Stimulated activated naive CD8-positive, alpha-beta T cell treated with anti-CD3 and anti-CD28 coated beads, Interleukin-15, amount 100 ng/mL, for 72 hours (primary cell): ENCODE results near the gene AUTS2.

Source experiments
- ATAC-seq: fragments of 150-1000 bp; cut with Tn5 transposase; 2 replicates; pipeline ENCODE4 v1.10.0; 2021; ENCODE audit warnings: mild to moderate bottlenecking, moderate library complexity
- DNase-seq, 2 donors: peaks; one replicate each; pipeline ENCODE4 v3.0.0; 2021 to 2022
- H3K27ac Mint-ChIP-seq, 2 donors: one replicate each; pipeline ENCODE4 v1.8.0; 2022; ENCODE audit warnings: mild to moderate bottlenecking in 2 of 2, mixed read lengths in 2 of 2, moderate library complexity in 2 of 2
- H3K27me3 Mint-ChIP-seq: one replicate; pipeline ENCODE4 v1.8.0; 2022; ENCODE audit warnings: mixed read lengths
- H3K4me1 Mint-ChIP-seq: one replicate; pipeline ENCODE4 v1.8.0; 2022; ENCODE audit warnings: mild to moderate bottlenecking, mixed read lengths
- H3K4me3 Mint-ChIP-seq, 2 donors: one replicate each; pipeline ENCODE4 v1.8.0; 2022; ENCODE audit warnings: mild to moderate bottlenecking in 2 of 2, mixed read lengths in 2 of 2, moderate library complexity in 1 of 2
- H3K9me3 Mint-ChIP-seq, 2 donors: one replicate each; pipeline ENCODE4 v1.8.0; 2022; ENCODE audit warnings: mixed read lengths in 2 of 2

Gene AUTS2

DNA sequence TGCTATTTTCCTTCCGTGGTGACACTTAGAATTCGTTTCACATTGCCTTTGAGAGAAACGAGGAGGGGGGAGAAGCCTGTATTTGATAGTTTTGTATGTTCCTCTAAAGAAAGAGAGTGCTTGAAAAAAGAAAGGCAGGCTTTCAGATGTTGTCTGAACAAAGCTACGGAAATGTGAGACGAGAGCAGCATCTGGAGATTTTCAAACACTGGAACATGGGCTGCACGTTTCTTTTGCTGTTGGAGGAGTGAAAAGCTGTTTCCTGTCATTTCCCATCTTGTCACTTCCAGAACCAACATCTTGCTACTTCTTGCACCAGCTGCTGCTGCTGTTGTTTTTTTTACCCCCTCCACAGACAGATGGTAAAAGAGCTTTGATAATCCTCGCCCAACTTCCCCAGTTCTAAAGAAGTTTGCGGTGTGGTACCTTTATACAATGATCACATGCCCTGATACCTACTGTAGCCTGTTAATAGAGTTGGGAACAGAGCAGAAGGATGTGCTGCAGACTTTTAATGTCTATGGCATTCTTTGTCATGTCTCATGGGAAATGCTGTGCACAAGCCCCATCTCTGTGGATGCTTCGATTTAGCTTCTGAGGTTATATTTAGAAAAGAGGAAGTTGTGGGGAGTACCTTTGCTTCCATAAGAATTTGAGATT lies 408.1 kb downstream of the AUTS2 start:
- DNase-seq (no peak), ATAC-seq (no peak)
- Mint-ChIP-seq H3K4me1 (peaks cover 16% of the 10 kb centered on the region), H3K27ac (no peak overlapping the region), H3K9me3 (no peaks in the 10 kb centered on the region), H3K27me3 (peaks cover 7% of the 10 kb centered on the region), H3K4me3 (peak overlapping the region in 1 of 2 donors; percentile 14)

DNA sequence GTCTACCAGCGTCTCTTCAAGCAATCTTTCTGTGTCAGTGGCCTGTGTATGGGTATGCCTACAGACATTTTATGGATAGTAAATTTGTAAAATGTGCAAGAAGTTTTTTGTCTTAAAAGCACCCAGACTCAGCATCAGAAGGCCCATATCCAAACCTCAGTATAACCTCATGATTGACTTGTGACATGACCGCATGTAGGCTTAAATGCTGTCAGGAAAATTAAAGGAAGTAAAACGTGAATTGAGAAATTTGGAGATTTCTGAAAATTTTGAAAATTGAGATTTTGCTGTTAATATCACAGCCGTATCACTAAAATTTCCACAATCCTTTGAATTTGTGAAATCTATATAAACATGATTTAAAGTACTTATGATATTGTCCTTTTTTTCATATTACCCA lies 410.2 kb downstream of the AUTS2 start:
- Mint-ChIP-seq H3K27ac (no peak overlapping the region), H3K4me1 (peaks cover 16% of the 10 kb centered on the region), H3K4me3 (no peak overlapping the region), H3K27me3 (peaks cover 21% of the 10 kb centered on the region), H3K9me3 (no peaks in the 10 kb centered on the region)
- no peak for DNase-seq
- no peak for ATAC-seq

DNA sequence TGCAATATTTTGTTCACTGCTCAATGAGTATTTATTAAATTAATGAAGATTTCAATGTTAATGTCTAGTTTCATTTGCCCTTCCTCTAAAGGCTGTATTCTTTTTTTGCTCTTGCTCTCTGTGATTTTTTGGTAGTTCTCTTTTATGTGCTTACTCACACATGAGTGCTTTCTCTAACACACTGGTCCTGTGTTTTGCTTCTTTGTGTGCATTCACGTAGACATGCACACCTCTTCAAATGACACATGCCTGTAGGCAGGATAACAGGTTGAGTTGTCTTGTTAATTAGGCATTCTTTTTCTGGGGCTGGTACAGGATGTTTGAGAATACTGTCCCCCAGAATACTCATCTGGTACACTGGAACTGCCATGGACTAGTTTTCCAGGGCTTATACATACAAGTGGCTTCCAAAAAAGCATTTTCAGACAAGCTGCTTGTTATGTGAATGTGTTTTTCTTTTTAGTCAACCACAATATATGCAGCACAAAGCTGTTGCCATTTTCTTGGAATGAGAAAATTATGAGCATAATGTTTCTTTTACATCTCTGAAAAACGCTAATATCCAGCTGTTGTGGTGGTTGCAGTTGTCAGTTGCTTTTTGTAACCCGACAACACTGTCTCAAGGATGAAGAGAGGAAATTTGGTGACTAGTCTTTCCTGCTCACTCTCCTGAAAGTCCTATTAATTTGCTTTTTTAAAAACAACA lies 416.4 kb downstream of the AUTS2 start:
- DNase-seq, result no peak
- Mint-ChIP-seq H3K4me3 (no peak overlapping the region), H3K27ac (no peak overlapping the region), H3K27me3 (peaks cover 24% of the 10 kb centered on the region), H3K9me3 (no peaks in the 10 kb centered on the region), H3K4me1 (no peaks in the 10 kb centered on the region)
- no peak for ATAC-seq

DNA sequence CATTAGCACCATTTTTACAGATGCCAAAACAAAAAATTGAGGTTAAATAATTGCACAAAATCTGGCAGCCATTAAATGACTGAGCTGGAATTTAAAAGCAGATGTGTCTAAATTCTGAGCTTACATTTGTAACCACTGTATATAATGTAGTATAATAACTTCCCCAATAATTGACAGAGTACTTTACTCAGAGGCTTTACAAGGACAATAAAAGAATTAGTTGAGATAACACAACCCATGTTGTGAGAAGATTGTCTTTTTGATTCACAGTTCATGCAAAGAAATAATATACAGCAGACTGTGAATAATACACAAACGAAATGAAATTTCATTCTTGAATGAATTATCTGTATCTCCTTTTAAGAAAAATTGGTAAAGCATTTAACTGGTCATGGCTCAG lies 417.1 kb downstream of the AUTS2 start:
- DNase-seq, result no peak
- Mint-ChIP-seq H3K4me3 (no peak overlapping the region), H3K4me1 (no peaks in the 10 kb centered on the region), H3K9me3 (no peaks in the 10 kb centered on the region), H3K27ac (no peak overlapping the region), H3K27me3 (peaks cover 24% of the 10 kb centered on the region)
- ATAC-seq, result no peak

DNA sequence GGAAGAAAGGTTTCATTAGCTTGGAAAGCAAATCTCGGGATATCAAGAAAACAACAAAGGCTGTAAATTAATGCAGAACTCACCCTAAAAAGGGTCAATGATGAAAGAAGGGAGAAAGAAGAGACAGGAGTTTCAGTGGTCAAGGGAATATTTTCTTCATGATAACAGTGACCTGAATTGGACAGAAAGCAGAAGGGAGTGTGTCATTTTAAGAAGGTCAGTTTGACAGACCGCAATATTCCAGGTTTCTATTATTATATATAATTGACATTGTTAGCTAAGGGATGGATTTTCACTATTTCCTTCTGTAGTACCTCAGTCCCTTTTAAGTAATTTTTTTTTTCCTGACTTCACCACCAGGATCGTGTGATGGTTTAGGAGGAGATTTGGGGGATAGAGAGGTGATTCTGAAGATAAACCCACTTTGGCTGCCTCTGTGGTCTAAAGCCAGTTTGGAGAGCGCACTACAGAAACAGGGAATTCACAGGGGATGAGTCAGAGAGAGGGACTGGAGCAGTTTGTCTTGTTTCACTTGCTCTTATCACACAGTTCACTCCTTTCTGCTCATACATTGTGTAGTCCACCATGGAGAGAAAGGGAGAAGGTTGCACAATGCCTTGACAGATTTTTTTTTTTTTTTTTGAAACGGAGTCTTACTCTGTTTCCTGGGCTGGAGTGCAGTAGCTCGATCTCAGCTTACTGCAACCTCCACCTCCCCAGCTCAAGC lies 417.9 kb downstream of the AUTS2 start:
- ATAC-seq (no peak), DNase-seq (no peak)
- Mint-ChIP-seq H3K4me1 (no peaks in the 10 kb centered on the region), H3K27ac (peak overlapping the region in 1 of 2 donors; percentile 49), H3K27me3 (peaks cover 24% of the 10 kb centered on the region), H3K9me3 (no peaks in the 10 kb centered on the region), H3K4me3 (no peak overlapping the region)

DNA sequence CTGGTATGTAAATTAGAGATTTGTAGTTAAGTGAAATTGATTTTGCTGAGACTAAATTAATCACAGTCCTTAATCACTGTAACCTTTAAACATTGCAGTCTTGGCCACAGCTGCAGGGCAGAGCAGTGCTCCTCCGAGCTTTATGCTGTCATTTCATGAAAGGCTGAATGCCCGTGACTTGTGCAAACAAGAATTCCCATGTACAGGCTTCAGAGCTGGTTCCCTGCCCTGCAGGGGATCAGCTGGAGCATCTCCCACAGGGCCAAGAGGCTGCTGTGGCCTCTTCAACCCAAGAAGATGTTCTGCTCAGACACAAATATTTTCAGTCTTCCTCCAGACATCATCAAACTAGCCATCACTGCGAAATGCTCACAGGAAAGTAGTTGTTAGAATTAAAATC lies 419.1 kb downstream of the AUTS2 start:
- ATAC-seq (no peak), DNase-seq (no peak)
- Mint-ChIP-seq H3K4me3 (no peak overlapping the region), H3K9me3 (no peaks in the 10 kb centered on the region), H3K4me1 (no peaks in the 10 kb centered on the region), H3K27me3 (peaks cover 15% of the 10 kb centered on the region), H3K27ac (no peak overlapping the region)

DNA sequence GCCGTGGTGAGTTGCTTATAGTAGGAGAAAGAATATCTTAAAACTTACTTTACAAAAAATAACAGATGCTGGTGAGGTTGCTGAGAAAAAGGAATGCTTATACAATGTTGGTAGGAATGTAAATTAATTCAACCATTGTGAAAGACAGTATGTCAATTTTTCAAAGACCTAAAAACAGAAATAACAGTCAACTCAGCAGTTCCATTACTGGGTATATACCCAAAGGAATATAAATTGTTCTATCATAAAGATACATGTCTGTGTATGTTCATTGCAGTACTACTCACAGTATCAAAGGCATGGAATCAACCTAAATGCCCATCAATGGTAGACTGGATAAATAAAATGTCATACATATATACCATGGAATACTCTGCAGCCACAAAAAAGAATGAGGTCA lies 420.4 kb downstream of the AUTS2 start:
- Mint-ChIP-seq H3K4me1 (no peaks in the 10 kb centered on the region), H3K27ac (no peak overlapping the region), H3K9me3 (no peaks in the 10 kb centered on the region), H3K4me3 (no peak overlapping the region), H3K27me3 (peaks cover 11% of the 10 kb centered on the region)
- no peak for DNase-seq
- no peak for ATAC-seq

DNA sequence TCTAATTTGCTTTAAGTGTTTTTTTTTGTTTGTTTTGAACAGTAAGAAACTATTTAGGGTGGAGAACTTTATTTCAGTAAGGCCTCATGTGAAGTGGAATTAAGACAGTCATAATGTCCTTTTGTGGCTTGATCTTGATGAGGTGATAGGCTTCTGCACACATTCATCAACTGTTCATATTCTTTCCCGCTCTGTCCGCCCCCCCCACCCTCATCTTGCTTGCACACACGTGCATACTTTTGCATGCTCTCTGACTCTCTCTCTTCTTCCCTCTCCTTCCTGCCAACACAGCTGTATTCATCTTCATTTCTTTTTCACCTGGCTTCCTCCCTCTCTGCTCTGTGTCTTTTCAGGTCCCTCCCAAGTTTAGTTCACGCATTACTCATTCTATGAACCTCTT lies 429.6 kb downstream of the AUTS2 start:
- H3K27me3 Mint-ChIP-seq, result peaks cover 13% of the 10 kb centered on the region
- H3K4me3 Mint-ChIP-seq, result no peak overlapping the region
- ATAC-seq (no peak), DNase-seq (no peak)
- no peaks in the 10 kb centered on the region for H3K4me1 Mint-ChIP-seq
- H3K9me3 Mint-ChIP-seq, result no peaks in the 10 kb centered on the region
- no peak overlapping the region for H3K27ac Mint-ChIP-seq

DNA sequence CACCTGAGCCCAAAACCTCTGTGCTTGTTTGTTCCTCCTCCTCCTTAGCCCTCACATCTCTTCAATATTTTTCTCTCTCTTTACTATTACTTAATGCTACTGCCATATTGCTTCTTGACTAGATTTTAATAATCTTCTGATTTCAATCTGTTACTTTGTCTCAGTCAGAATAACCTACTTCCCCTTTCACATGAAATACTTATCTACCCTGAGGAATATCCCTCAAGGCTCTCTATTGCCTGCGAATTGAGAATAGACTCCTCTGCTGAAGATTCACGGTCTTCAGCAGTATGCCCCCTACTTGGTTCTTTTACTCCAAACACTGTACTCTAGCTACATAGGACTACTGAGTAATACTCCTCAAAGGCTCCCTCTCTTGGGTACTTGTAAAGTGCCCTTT lies 430.3 kb downstream of the AUTS2 start:
- ATAC-seq, result no peak
- no peak for DNase-seq

DNA sequence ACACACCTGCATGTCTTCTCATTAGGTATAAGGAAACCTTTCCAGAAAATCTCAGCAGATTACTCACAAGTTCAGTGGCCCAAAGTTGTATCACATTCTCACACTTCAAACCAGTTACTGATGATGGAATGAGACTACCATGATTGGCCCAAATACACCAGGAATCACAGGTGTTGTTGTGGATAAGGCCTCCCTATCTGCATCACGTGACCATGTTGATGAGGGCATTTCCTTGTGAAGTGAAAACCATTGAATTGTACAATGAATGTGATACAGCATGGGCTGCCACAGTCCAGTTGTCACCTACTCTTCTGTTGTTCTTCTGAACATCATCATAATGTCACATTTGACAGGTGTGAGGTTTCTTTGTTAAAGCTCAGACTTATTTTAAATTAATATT lies 431.7 kb downstream of the AUTS2 start:
- DNase-seq (no peak), ATAC-seq (no peak)
- no peaks in the 10 kb centered on the region for H3K4me1 Mint-ChIP-seq
- no peak overlapping the region for H3K27ac Mint-ChIP-seq
- H3K27me3 Mint-ChIP-seq, result peaks cover 13% of the 10 kb centered on the region
- H3K4me3 Mint-ChIP-seq, result no peak overlapping the region
- no peaks in the 10 kb centered on the region for H3K9me3 Mint-ChIP-seq

More for the DNA sequence above, 430.3 kb downstream of the AUTS2 start:
- Mint-ChIP-seq H3K27me3 (peaks cover 13% of the 10 kb centered on the region), H3K4me1 (no peaks in the 10 kb centered on the region), H3K27ac (no peak overlapping the region), H3K4me3 (no peak overlapping the region), H3K9me3 (no peaks in the 10 kb centered on the region)

DNA sequence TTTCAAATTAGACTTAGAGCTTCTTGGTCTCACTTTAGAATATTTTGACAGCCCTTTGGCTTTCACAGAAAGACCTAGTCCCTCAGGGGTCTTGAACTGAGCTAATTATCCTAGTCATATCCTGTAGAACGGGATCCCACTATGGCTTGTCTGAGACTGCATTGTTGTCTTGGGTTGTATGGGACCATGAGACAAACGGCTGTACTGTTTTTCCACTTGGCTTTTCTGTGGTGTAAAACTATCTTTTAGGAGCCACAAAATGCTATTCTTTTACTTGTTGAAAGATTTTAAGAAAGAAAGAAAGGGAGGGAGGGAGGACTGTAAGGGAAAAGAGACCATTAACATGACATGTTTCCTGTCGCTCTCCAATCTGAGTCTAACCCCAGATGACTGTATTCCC lies 432.5 kb downstream of the AUTS2 start:
- Mint-ChIP-seq H3K4me1 (no peaks in the 10 kb centered on the region), H3K27me3 (peaks cover 13% of the 10 kb centered on the region), H3K9me3 (no peaks in the 10 kb centered on the region), H3K27ac (no peak overlapping the region), H3K4me3 (no peak overlapping the region)
- no peak for DNase-seq
- ATAC-seq, result no peak

DNA sequence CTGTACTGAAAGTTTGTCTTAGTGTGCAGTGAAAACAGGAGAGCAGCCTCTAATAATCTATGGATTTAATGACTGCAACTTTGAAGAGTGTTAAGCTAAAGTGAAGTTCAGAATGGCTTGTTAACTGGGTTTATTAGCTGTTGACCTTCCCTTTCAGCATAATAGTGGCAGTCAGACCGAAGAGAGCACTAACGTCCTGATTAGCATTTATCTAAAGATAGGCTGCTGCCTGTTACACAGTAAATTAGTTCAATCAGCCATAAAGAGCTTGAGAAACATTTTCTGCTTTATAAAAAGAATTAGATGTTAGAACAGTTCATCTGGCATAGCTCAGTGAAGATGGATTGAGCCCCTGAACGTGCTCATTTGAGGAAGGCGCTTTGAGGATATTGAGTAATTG lies 433.0 kb downstream of the AUTS2 start:
- H3K4me1 Mint-ChIP-seq, result no peaks in the 10 kb centered on the region
- H3K27ac Mint-ChIP-seq, result no peak overlapping the region
- peaks cover 13% of the 10 kb centered on the region for H3K27me3 Mint-ChIP-seq
- no peak overlapping the region for H3K4me3 Mint-ChIP-seq
- no peaks in the 10 kb centered on the region for H3K9me3 Mint-ChIP-seq
- ATAC-seq (no peak), DNase-seq (no peak)

DNA sequence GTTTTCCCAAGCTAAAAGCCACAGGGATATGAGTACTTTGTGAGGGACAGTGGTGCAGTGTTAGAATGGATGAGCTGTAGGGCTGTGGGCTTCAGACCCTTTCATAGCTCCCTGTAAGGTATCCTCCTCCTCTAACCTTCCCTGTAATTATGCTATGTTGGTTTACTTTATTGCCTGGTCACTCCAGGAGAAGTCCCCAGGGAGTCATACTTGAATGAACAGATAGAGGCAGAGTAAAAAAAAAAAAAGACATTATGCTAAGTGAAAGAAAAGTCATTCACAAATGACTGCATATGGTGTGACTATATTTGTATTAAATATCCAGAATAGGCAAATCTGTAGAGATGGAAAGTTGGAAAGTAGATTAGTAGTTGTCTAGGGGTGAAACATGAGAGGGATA lies 434.4 kb downstream of the AUTS2 start:
- no peak for ATAC-seq
- H3K4me1 Mint-ChIP-seq, result no peaks in the 10 kb centered on the region
- no peak for DNase-seq
- peaks cover 13% of the 10 kb centered on the region for H3K27me3 Mint-ChIP-seq
- H3K4me3 Mint-ChIP-seq, result no peak overlapping the region
- no peaks in the 10 kb centered on the region for H3K9me3 Mint-ChIP-seq
- H3K27ac Mint-ChIP-seq, result no peak overlapping the region

DNA sequence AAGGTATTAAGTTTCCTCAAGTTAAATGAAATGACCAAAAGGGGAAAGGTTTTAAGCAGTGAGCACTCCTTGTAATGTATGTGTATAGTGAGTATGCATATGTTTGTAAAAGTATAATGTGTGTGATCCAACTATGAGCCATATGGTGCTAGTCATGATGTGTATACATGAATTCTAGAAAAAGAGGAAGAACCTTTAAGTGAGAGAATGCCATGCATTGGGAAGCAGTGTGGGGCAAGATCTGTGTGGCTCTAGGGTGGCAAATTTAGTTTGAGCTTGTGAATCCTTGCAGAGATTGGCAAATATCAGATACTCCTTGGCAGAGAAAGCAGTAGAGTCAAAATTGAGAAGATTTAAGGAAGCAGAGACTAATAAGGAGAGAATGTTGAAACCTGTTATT lies 435.0 kb downstream of the AUTS2 start:
- ATAC-seq, result no peak
- Mint-ChIP-seq H3K27me3 (peaks cover 7% of the 10 kb centered on the region), H3K9me3 (no peaks in the 10 kb centered on the region), H3K4me3 (no peak overlapping the region), H3K27ac (no peak overlapping the region), H3K4me1 (no peaks in the 10 kb centered on the region)
- DNase-seq, result no peak

DNA sequence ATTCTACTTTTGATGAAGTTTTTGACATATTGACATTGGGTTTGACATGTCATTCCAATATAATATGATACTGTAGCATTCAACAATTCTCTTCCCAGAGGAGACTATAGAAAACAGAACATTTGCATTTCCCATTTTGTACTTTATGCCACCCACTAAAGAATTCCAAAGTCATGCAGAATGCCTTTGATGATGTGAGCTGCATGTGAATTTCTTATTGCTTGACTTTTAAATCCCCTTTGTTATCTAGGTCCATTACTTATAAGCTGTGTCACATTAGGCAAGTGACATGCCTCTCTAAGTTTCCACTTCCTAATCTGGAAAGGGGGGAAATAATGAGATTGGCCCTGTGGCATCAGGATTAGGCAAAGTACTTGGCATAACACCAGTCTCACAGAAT lies 436.7 kb downstream of the AUTS2 start:
- no peaks in the 10 kb centered on the region for H3K4me1 Mint-ChIP-seq
- H3K4me3 Mint-ChIP-seq, result no peak overlapping the region
- H3K27ac Mint-ChIP-seq, result no peak overlapping the region
- no peak for ATAC-seq
- DNase-seq, result no peak
- no peaks in the 10 kb centered on the region for H3K27me3 Mint-ChIP-seq
- no peaks in the 10 kb centered on the region for H3K9me3 Mint-ChIP-seq

DNA sequence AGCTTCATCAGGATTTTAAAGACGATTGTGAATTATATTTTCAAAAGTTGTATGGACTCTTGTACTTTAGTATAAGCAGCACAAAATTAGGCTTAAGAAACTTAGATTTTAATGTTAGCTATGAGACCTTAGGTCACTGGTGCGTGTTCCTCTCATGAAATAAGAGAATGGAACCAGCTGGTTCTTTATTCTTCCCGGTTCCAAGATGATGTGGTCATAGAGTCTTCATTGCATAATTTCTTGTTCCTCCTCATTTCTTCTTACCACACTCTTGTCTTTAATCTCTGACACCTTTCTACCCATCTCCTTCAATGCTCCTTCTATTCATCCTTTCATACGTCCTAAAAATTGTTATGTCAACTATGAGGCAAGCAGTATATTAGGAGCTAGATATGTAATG lies 437.2 kb downstream of the AUTS2 start:
- Mint-ChIP-seq H3K4me1 (no peaks in the 10 kb centered on the region), H3K9me3 (no peaks in the 10 kb centered on the region), H3K4me3 (no peak overlapping the region), H3K27ac (no peak overlapping the region), H3K27me3 (no peaks in the 10 kb centered on the region)
- DNase-seq, result no peak
- no peak for ATAC-seq
